ENCODE measurements around the gene PRDM16. TPM values are rescaled to one million over a fixed set of nuclear protein-coding genes. Genes with fewer than 3 reads are reported as not detected.

Gene PRDM16
- total and polyA plus RNA-seq, 2 of the 8 experiments (the other 6 are each of a cell fraction or from before 2014, with no cell fraction given) = 0.39 to 0.43 TPM

- H3K9me3 ChIP-seq (ENCODE audit: insufficient read depth in 2 of 2, low read depth in 1 of 2, low read length in 1 of 2) = peaks cover 10% of the 10 kb centered on the region in 2 experiments
- no peak overlapping the region for H3K18ac ChIP-seq (ENCODE audit: extremely low read depth, low read length)
- no peaks in the 10 kb centered on the region for H3K36me3 ChIP-seq (ENCODE audit: control insufficient read depth in 2 of 4, insufficient read depth in 4 of 4, low read length in 3 of 4)
- DNase-seq (ENCODE audit: low read depth in 1 of 2, low spot score in 2 of 2) (no peak), FAIRE-seq (no peak)
- WGBS, 2 experiments (ENCODE audit: extremely low coverage in 1 of 2, insufficient coverage in 1 of 2, insufficient read length in 1 of 2, insufficient replicate concordance in 2 of 2, low coverage in 1 of 2, low lambda C conversion rate in 2 of 2, missing lambda C conversion rate in 1 of 2) = 83% methylated on average over 2 of the region's 8 CpGs; no CpG with 5 or more reads in 1 of the 2 experiments
- no peak overlapping the region for H3K56ac ChIP-seq (replicated peaks; ENCODE audit: insufficient read length, low read depth, low read length)
- H3K23me2 ChIP-seq (ENCODE audit: low read depth, low read length) = no peaks in the 10 kb centered on the region
- no peak overlapping the region for H3K23ac ChIP-seq (ENCODE audit: insufficient read length)
- H2AFZ ChIP-seq (ENCODE audit: low read length) = no peak overlapping the region
- peak overlapping the region; percentile 15 for H4K91ac ChIP-seq (replicated peaks; ENCODE audit: insufficient read length, low read length)
- H3K4me1 ChIP-seq (replicated peaks in 1 of 4; ENCODE audit: control insufficient read depth in 3 of 4, insufficient read depth in 4 of 4, low read length in 3 of 4) = peaks cover 0 to 28% (median 20%) of the 10 kb centered on the region in 4 experiments; a peak in 6 of 7 replicates
- no peak overlapping the region for H3K4ac ChIP-seq (replicated peaks; ENCODE audit: insufficient read length, low read depth, low read length)
- no peaks in the 10 kb centered on the region for H3K79me1 ChIP-seq (ENCODE audit: low read depth, low read length)
- no peak overlapping the region; the same call in 1 of the 2 replicates for H2BK15ac ChIP-seq (ENCODE audit: low read length)
- no peak overlapping the region for H2BK20ac ChIP-seq (ENCODE audit: low read length)
- no peak overlapping the region; the same call in 1 of the 2 replicates for H2AK5ac ChIP-seq (ENCODE audit: low read depth, low read length)
- CTCF ChIA-PET (ENCODE audit: partially characterized antibody) = interaction anchor here (0.9 to 1.5 kb wide), 3 partner anchors 14 to 111 kb away, joined by 3 to 8 read pairs (median 3); no protein-coding TSS in a partner anchor
- H3K4me2 ChIP-seq (ENCODE audit: insufficient read depth in 1 of 2, low read depth in 2 of 2, low read length in 2 of 2) = no peak overlapping the region
- H4K5ac ChIP-seq (ENCODE audit: insufficient read length, low read depth, low read length) = no peak overlapping the region
- H3K9ac ChIP-seq (replicated peaks in 1 of 4; ENCODE audit: extremely low read depth in 1 of 4, low read depth in 3 of 4, low read length in 3 of 4) = no peak overlapping the region
- H3K4me3 ChIP-seq (ENCODE audit: extremely low read depth in 1 of 4, insufficient read depth in 2 of 4, low read depth in 3 of 4, low read length in 4 of 4) = no peak overlapping the region
- peak overlapping the region; percentile 40 for H3K14ac ChIP-seq (ENCODE audit: insufficient read length)
- H2BK5ac ChIP-seq (ENCODE audit: low read depth, low read length) = no peak overlapping the region
- H4K20me1 ChIP-seq (replicated peaks in 1 of 2; ENCODE audit: control insufficient read depth in 1 of 2, insufficient read depth in 2 of 2, low read length in 2 of 2) = no peaks in the 10 kb centered on the region
- POLR2A ChIA-PET (ENCODE audit: partially characterized antibody) = no interaction called here
- H3K27ac ChIP-seq (ENCODE audit: low read depth, low read length) = no peak overlapping the region
- H3K79me2 ChIP-seq (ENCODE audit: control insufficient read depth in 1 of 2, insufficient read depth in 2 of 2, low read length in 2 of 2) = no peaks in the 10 kb centered on the region
- peaks cover 0 to 4% (median 1%) of the 10 kb centered on the region in 4 experiments; a peak in 4 of 7 replicates for H3K27me3 ChIP-seq (replicated peaks in 1 of 4; ENCODE audit: control insufficient read depth in 3 of 4, extremely low read depth in 1 of 4, insufficient read depth in 3 of 4, low read length in 3 of 4)
- H2BK120ac ChIP-seq (replicated peaks; ENCODE audit: low read depth, low read length) = no peak overlapping the region
- H2BK12ac ChIP-seq (ENCODE audit: low read depth, low read length) = peak overlapping the region; percentile 50; the same call in 1 of the 2 replicates
- H4K8ac ChIP-seq (ENCODE audit: extremely low read depth, insufficient read depth, low read length) = peak overlapping the region; percentile 70; the same call in 1 of the 2 replicates
- TF ChIP-seq HDAC2 (IDR thresholded peaks at IDR 0.05; ENCODE audit: borderline replicate concordance in 1 of 2, low read depth in 2 of 2, low read length in 2 of 2) = no peak
- no peak for TF ChIP-seq GABPA (IDR thresholded peaks at IDR 0.05; ENCODE audit: borderline replicate concordance, insufficient read depth, low read length)
- TF ChIP-seq ASH2L (IDR thresholded peaks at IDR 0.05; ENCODE audit: low read length) = no peak
- TF ChIP-seq, protein P1, sequence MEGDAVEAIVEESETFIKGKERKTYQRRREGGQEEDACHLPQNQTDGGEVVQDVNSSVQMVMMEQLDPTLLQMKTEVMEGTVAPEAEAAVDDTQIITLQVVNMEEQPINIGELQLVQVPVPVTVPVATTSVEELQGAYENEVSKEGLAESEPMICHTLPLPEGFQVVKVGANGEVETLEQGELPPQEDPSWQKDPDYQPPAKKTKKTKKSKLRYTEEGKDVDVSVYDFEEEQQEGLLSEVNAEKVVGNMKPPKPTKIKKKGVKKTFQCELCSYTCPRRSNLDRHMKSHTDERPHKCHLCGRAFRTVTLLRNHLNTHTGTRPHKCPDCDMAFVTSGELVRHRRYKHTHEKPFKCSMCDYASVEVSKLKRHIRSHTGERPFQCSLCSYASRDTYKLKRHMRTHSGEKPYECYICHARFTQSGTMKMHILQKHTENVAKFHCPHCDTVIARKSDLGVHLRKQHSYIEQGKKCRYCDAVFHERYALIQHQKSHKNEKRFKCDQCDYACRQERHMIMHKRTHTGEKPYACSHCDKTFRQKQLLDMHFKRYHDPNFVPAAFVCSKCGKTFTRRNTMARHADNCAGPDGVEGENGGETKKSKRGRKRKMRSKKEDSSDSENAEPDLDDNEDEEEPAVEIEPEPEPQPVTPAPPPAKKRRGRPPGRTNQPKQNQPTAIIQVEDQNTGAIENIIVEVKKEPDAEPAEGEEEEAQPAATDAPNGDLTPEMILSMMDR (IDR thresholded peaks at IDR 0.05; ENCODE audit: control extremely low read depth in 1 of 3, insufficient read depth in 1 of 3, low read depth in 1 of 3, low read length in 3 of 3) = no peak
- TF ChIP-seq POLR2A (IDR thresholded peaks at IDR 0.05; ENCODE audit: control extremely low read depth in 1 of 2, low read depth in 2 of 2, low read length in 2 of 2) = no peak
- TF ChIP-seq RAD21 (IDR thresholded peaks at IDR 0.05 in 1 of 2, conservative IDR thresholded peaks at IDR 0.05 in 1 of 2; ENCODE audit: low read depth in 2 of 2, low read length in 2 of 2) = no peak
- TF ChIP-seq GTF2F1 (IDR thresholded peaks at IDR 0.05; ENCODE audit: borderline replicate concordance, low read depth, low read length) = no peak
- TF ChIP-seq TAF7 (optimal IDR thresholded peaks at IDR 0.05; ENCODE audit: borderline replicate concordance, low read depth, low read length) = no peak
- TF ChIP-seq USF2 (IDR thresholded peaks at IDR 0.05; ENCODE audit: low read length) = no peak
Measured at GRCh38 chr1:3106216-3106615, 37.2 kb downstream of the PRDM16 start.

Data from H1 (cell line).